Activated CD4-positive, alpha-beta memory T cell treated with anti-CD3 and anti-CD28 coated beads, Interleukin-2, amount 10 ng/mL, durations not matched to agents 7 days and 5 days (primary cell): Measurements from ENCODE around the gene MOV10L1. TPM values are rescaled to one million over a fixed set of nuclear protein-coding genes. Genes with fewer than 3 reads are reported as not detected.

Experiments used
- CTCF ChIA-PET: fragments of 350-600 bp; sonication (Branson Sonifier 250); formaldehyde crosslinking; loops from one replicate; lab custom pipeline; 2021; ENCODE audit warnings: antibody characterized with exemption, inconsistent platforms; lab: Charles Lee
- POLR2A ChIA-PET: fragments of 350-600 bp; sonication (Branson Sonifier 250); formaldehyde crosslinking; loops from one replicate; lab custom pipeline; 2021; ENCODE audit warnings: antibody characterized with exemption; lab: Charles Lee
- DNase-seq: peaks from one replicate; pipeline ENCODE4 v3.0.0-alpha.2; 2020
- H3K27ac Mint-ChIP-seq: one replicate; pipeline ENCODE4 v1.8.0; 2021; ENCODE audit warnings: mild to moderate bottlenecking, mixed read lengths
- H3K27me3 Mint-ChIP-seq: one replicate; pipeline ENCODE4 v1.8.0; 2021; ENCODE audit warnings: mixed read lengths
- H3K36me3 Mint-ChIP-seq: one replicate; pipeline ENCODE4 v1.8.0; 2021; ENCODE audit warnings: low read depth, mixed read lengths
- H3K4me1 Mint-ChIP-seq: one replicate; pipeline ENCODE4 v1.8.0; 2021; ENCODE audit warnings: mixed read lengths
- H3K4me3 Mint-ChIP-seq: one replicate; pipeline ENCODE4 v1.8.0; 2021; ENCODE audit warnings: mild to moderate bottlenecking, mixed read lengths
- H3K9me3 Mint-ChIP-seq: one replicate; pipeline ENCODE4 v1.8.0; 2021; ENCODE audit warnings: mixed read lengths
- total RNA-seq, 2 experiments: library from RNA; stranded (reverse); gene quantifications; one replicate each; pipeline ENCODE4 v1.2.3, GENCODE V29; 2021

The MOV10L1 gene
- total RNA-seq, 2 experiments from 2014 or later: not detected

GRCh38 chr22:50205781-50206569 is 116.2 kb downstream of the MOV10L1 start:
- ChIA-PET CTCF (interaction anchor here (1.5 to 1.8 kb wide), 3 partner anchors 14 to 58 kb away, joined by 3 to 9 read pairs (median 4); no protein-coding TSS in a partner anchor), POLR2A (interaction anchor here (1.0 to 1.5 kb wide), 4 partner anchors 13 to 19 kb away, joined by 3 to 10 read pairs (median 4); no protein-coding TSS in a partner anchor)
- Mint-ChIP-seq H3K27me3 (no peaks in the 10 kb centered on the region), H3K4me3 (no peak overlapping the region), H3K4me1 (peaks cover 26% of the 10 kb centered on the region), H3K36me3 (peaks cover 20% of the 10 kb centered on the region), H3K9me3 (no peaks in the 10 kb centered on the region), H3K27ac (no peak overlapping the region)
- no peak for DNase-seq

- Mint-ChIP-seq H3K4me3 (no peak overlapping the region), H3K4me1 (peaks cover 26% of the 10 kb centered on the region), H3K27ac (no peak overlapping the region), H3K27me3 (no peaks in the 10 kb centered on the region), H3K36me3 (peaks cover 20% of the 10 kb centered on the region), H3K9me3 (no peaks in the 10 kb centered on the region)
- ChIA-PET CTCF (interaction anchor here (1.5 to 1.8 kb wide), 3 partner anchors 15 to 58 kb away, joined by 3 to 9 read pairs (median 4); no protein-coding TSS in a partner anchor), POLR2A (interaction anchor here (1.0 to 1.5 kb wide), 3 partner anchors 14 to 20 kb away, joined by 3 to 10 read pairs (median 3); no protein-coding TSS in a partner anchor)
- DNase-seq: no peak
Observed at GRCh38 chr22:50206599-50206998, 116.8 kb downstream of the MOV10L1 start.

- H3K27ac Mint-ChIP-seq: no peak overlapping the region
- peaks cover 18% of the 10 kb centered on the region for H3K4me1 Mint-ChIP-seq
- ChIA-PET POLR2A (interaction anchor here (1.0 to 1.5 kb wide), 3 partner anchors 15 to 17 kb away, joined by 3 to 10 read pairs (median 4); no protein-coding TSS in a partner anchor), CTCF (interaction anchor here (0.6 to 2.1 kb wide), 7 partner anchors 16 to 128 kb away, joined by 3 to 15 read pairs (median 4); no protein-coding TSS in a partner anchor)
- peaks cover 23% of the 10 kb centered on the region for H3K36me3 Mint-ChIP-seq
- no peaks in the 10 kb centered on the region for H3K9me3 Mint-ChIP-seq
- H3K4me3 Mint-ChIP-seq: no peak overlapping the region
- no peaks in the 10 kb centered on the region for H3K27me3 Mint-ChIP-seq
- DNase-seq: no peak
Observed at GRCh38 chr22:50207383-50208140, 117.8 kb downstream of the MOV10L1 start.

- Mint-ChIP-seq H3K36me3 (peaks cover 28% of the 10 kb centered on the region), H3K9me3 (no peaks in the 10 kb centered on the region), H3K4me3 (no peak overlapping the region), H3K27me3 (no peaks in the 10 kb centered on the region), H3K4me1 (peaks cover 13% of the 10 kb centered on the region), H3K27ac (no peak overlapping the region)
- ChIA-PET POLR2A (interaction anchor here (1.2 to 1.6 kb wide), 2 partner anchors 18 to 21 kb away, joined by 4 read pairs; no protein-coding TSS in a partner anchor), CTCF (interaction anchor here (0.6 to 2.1 kb wide), 6 partner anchors 21 to 412 kb away, joined by 3 to 15 read pairs (median 3); no protein-coding TSS in a partner anchor)
- no peak for DNase-seq
Observed at GRCh38 chr22:50208430-50208938, 118.7 kb downstream of the MOV10L1 start.

GRCh38 chr22:50208939-50209892 is 119.4 kb downstream of the MOV10L1 start:
- peaks cover 9% of the 10 kb centered on the region for H3K4me1 Mint-ChIP-seq
- H3K9me3 Mint-ChIP-seq: no peaks in the 10 kb centered on the region
- ChIA-PET POLR2A (interaction anchor here (1.2 to 1.6 kb wide), 2 partner anchors 18 to 22 kb away, joined by 4 read pairs; no protein-coding TSS in a partner anchor), CTCF (interaction anchor here (0.6 to 2.1 kb wide), 6 partner anchors 22 to 412 kb away, joined by 3 to 15 read pairs (median 3); no protein-coding TSS in a partner anchor)
- no peaks in the 10 kb centered on the region for H3K27me3 Mint-ChIP-seq
- no peak overlapping the region for H3K4me3 Mint-ChIP-seq
- no peak for DNase-seq
- peaks cover 29% of the 10 kb centered on the region for H3K36me3 Mint-ChIP-seq
- peak overlapping the region; percentile 1 for H3K27ac Mint-ChIP-seq

GRCh38 chr22:50209893-50210292 is 120.1 kb downstream of the MOV10L1 start:
- CTCF ChIA-PET: interaction anchor here (1.4 to 2.1 kb wide), 2 partner anchors 61 to 411 kb away, joined by 3 to 15 read pairs; no protein-coding TSS in a partner anchor
- Mint-ChIP-seq H3K27ac (peak overlapping the region; percentile 1), H3K9me3 (no peaks in the 10 kb centered on the region), H3K27me3 (no peaks in the 10 kb centered on the region), H3K36me3 (peaks cover 32% of the 10 kb centered on the region), H3K4me3 (no peak overlapping the region), H3K4me1 (peaks cover 8% of the 10 kb centered on the region)
- peak; percentile 78 for DNase-seq
- POLR2A ChIA-PET: no interaction called here

- Mint-ChIP-seq H3K4me1 (peaks cover 5% of the 10 kb centered on the region), H3K4me3 (no peak overlapping the region), H3K9me3 (no peaks in the 10 kb centered on the region), H3K27me3 (no peaks in the 10 kb centered on the region), H3K36me3 (peaks cover 36% of the 10 kb centered on the region), H3K27ac (no peak overlapping the region)
- CTCF ChIA-PET: interaction anchor here (2.2 kb wide), 1 partner anchor 62 kb away, joined by 18 read pairs; no protein-coding TSS in a partner anchor
- POLR2A ChIA-PET: interaction anchor here (0.9 to 1.4 kb wide), 2 partner anchors 19 to 61 kb away, joined by 3 to 5 read pairs; no protein-coding TSS in a partner anchor
- no peak for DNase-seq
Observed at GRCh38 chr22:50210378-50211139, 120.8 kb downstream of the MOV10L1 start.

- H3K36me3 Mint-ChIP-seq: peaks cover 42% of the 10 kb centered on the region
Observed at GRCh38 chr22:50211147-50211546, 121.3 kb downstream of the MOV10L1 start.

More at GRCh38 chr22:50211147-50211546, 121.3 kb downstream of the MOV10L1 start:
- Mint-ChIP-seq H3K9me3 (no peaks in the 10 kb centered on the region), H3K27me3 (no peaks in the 10 kb centered on the region), H3K27ac (no peak overlapping the region), H3K4me3 (no peak overlapping the region), H3K4me1 (peaks cover 5% of the 10 kb centered on the region)
- CTCF ChIA-PET: interaction anchor here (2.2 kb wide), 1 partner anchor 62 kb away, joined by 18 read pairs; no protein-coding TSS in a partner anchor
- no peak for DNase-seq
- POLR2A ChIA-PET: interaction anchor here (0.9 to 1.4 kb wide), 2 partner anchors 20 to 62 kb away, joined by 3 to 5 read pairs; no protein-coding TSS in a partner anchor
